Fibroblast of pulmonary artery (primary cell): Measurements from ENCODE around the gene PRR30.

Source experiments
- DNase-seq: peaks from one replicate; pipeline ENCODE4 v3.0.0-alpha.2; 2010; ENCODE audit warnings: low read depth
- H3K4me3 ChIP-seq: replicated peaks from 2 replicates; pipeline ENCODE4 v1.5.1; 2011; ENCODE audit warnings: low read depth, mild to moderate bottlenecking, control low read depth, low read length, moderate library complexity
- TF ChIP-seq, protein P1 (sequence below): IDR thresholded peaks from 2 replicates; pipeline ENCODE4 v1.5.1; 2011; ENCODE audit warnings: mild to moderate bottlenecking, control low read depth, low read length, inconsistent platforms; ENCODE audit errors: missing control alignments

Gene PRR30

DNA sequence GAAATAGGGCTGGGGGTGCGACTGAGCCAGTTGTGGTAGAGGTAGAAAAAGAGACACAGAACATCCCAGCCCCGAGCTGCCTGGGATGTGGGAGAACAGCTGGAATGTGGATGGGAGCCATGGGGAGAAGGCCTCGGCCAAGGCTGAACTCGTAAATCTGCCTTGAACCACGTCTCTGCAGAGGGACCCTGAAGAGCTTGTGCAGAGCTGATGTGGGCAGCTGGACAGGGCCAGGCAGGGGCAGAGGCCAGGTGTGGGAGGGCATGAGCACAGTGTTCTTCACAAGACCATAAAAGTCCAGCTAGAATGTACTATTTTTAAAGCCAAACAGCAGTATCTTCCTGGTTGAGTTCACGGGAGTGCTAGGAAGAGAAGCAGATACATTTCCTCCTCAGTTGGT is 15.3 kb upstream of the PRR30 start:
- TF ChIP-seq, protein P1, sequence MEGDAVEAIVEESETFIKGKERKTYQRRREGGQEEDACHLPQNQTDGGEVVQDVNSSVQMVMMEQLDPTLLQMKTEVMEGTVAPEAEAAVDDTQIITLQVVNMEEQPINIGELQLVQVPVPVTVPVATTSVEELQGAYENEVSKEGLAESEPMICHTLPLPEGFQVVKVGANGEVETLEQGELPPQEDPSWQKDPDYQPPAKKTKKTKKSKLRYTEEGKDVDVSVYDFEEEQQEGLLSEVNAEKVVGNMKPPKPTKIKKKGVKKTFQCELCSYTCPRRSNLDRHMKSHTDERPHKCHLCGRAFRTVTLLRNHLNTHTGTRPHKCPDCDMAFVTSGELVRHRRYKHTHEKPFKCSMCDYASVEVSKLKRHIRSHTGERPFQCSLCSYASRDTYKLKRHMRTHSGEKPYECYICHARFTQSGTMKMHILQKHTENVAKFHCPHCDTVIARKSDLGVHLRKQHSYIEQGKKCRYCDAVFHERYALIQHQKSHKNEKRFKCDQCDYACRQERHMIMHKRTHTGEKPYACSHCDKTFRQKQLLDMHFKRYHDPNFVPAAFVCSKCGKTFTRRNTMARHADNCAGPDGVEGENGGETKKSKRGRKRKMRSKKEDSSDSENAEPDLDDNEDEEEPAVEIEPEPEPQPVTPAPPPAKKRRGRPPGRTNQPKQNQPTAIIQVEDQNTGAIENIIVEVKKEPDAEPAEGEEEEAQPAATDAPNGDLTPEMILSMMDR = no peak
- no peak for DNase-seq
- H3K4me3 ChIP-seq = no peak overlapping the region

DNA sequence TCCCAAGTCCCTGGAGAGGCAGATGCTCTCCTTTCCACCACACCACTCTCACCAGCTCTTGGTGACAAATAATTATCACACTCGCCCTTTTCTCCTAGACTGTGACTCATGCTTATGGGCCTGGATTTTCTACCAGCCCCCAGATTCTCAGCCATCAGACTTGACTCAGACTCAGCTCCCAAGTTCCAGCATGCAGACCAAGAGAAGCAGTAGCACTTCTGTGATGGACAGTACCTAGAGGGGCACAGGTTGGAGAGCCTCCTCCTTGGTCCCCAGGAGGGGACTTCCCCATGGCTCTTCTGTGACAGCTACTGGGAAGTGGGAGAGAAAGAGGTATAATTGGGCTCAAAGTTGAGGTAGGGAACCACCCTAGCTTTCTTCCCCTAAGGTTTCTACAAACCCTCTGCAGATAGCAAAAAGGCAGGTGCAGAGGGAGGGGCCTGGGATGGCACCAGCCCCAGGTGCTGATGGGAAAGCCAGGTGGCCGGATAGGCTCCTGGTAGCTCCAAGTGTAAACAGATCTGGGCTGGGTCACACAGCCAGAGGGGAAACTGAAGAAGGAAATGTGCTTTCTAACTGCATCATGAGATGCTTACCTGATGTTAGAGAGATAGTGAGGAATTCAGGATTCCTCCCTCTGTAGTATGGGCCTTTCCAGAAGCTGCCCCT is 13.7 kb upstream of the PRR30 start:
- TF ChIP-seq, protein P1 = no peak
- no peak overlapping the region for H3K4me3 ChIP-seq
- no peak for DNase-seq

DNA sequence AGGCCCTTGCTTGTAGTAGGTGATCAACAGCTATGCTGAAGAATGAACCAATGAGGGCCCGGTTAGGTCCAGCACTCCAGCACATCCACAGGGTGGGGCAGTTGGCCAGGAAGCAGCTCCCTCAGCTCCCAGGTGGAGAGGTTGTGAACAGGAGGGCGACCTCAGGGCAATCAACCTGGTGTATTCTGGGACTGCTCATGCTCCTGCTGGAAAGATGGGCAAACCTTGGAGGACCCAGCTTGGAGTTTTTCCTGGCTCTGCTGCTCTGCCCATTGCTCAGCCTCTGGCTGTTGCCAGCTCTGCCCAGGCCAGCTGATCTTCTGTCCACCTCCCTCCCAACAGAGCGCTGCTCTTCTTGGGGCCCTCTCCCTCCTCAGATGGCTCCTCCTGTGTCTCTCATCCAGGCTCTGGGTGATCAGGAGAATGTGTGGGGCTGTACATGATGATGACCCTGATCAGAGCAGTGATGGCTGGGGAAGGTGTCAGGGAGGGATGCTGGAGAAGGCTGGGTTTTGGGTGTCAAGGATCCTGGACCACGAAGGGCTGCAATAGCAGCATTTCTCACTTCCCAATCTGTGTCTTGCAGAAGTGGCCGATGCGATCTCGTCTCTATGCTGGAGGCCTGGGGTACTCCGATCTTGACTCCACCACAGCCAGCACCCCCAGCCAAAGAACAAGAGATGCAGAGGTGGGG is 13.0 kb upstream of the PRR30 start:
- DNase-seq = no peak
- no peak overlapping the region for H3K4me3 ChIP-seq
- TF ChIP-seq, protein P1 = no peak

DNA sequence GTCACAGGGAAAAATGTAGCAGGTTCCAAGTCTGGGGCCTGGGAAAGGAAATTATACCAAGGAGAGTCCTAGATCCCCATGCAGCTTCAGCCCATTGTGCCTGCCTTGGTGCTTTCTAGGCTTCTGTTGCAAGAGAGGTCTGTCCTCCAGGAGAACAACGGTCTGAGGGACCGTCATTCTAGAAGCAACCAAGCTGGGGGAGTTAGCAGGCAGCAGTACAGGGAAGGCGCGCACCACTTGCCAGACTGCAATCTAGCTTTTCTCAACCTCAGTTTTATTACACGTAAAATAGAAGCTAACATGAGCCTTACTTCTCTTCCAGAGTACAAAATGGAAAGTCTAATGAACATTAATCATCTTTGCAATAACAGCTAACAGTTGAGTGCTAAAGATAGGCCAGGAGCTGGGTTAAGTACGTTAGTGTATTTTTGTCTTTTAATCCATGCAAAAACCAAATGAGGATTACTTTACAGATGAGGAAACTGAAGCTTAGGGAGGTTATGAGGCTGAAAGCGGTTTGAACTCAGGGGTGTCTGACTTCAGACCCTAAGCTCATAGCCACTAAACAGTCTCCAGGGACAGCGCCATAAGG is 11.5 kb upstream of the PRR30 start:
- no peak for DNase-seq
- TF ChIP-seq, protein P1 = no peak
- no peak overlapping the region for H3K4me3 ChIP-seq

DNA sequence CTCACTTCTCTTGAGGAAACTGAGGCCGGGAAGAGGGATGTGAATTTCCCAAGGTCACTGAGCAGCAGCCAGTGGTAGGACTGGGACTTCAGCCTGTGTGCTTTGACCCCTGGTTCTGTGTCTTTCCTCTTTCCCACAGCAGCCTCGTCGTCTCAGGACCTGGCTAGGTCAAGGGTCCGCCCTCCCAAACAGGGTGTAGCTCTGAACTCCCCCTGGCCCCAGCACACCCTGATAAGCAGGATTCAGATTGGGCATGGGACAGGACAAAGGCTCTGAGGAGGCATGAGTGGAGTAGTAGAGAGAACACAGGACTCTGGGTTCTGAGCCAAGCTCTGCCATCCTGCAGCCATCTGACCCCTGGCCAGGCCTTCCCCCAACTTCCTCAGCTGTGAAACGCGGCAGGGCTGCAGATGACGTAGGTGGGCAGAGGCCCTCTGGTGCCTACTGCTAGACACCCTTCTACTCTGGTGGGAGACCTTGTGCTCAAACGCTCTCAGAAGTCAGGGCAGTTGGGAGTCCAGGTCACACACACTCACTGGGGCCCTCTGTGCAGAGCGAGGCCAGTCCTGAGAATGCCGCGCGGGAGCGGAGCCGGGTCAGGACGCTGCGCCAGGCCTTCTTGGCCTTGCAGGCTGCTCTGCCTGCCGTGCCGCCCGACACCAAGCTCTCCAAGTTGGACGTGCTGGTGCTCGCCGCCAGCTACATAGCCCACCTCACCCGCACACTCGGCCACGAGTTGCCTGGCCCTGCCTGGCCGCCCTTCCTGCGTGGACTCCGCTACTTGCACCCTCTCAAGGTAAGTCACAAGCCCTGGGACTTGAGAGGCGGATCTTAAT is 10.6 kb upstream of the PRR30 start:
- no peak for DNase-seq
- TF ChIP-seq, protein P1 = no peak
- no peak overlapping the region for H3K4me3 ChIP-seq

DNA sequence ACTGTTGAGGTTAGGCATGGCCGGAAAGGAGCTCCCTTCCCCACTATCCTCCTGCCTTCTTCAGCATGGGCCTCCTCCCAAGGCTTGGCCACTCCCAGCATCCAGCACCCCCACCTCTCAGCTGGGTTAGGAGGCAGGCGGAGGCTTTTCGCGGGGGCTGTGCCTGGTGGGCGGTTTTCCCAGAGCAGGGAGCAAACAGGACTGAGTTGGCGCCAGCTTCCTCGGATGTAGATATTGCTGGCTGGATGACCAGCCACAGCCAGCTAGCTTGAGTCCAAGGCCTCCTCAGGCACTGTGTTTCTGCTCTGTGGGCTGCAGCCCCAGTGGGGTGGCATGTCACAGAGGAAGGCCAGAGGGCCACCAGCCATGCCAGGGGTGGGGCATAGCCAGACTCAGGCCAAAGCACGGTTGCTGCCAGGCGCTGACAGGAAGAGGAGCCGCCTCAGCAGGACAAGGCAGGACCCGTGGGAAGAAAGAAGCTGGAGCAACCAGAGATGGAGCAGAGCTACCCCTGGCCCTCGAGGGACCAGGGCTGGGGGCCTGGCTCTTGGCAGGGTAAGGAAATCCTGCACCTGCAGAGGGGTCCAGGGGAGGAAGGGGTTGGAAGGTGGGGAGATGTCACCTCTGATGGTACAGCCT is 9.7 kb upstream of the PRR30 start, which contains the start of gene TCF23:
TCF23 (plus strand) TSS at position 204 of the 639 bp plus-strand sequence; CDS start at position 334, 130 bp downstream.
- DNase-seq = peak; percentile 39
- no peak within 1 kb of the TSS for H3K4me3 ChIP-seq
- TF ChIP-seq, protein P1 = no peak
